Thoracic aorta (tissue), 2 donors: ENCODE results near the gene C17orf50. TPM values are rescaled to one million over a fixed set of nuclear protein-coding genes. Genes with fewer than 3 reads are reported as not detected.

ENCODE experiments used
- ATAC-seq: fragments of 150-250 bp; one replicate; pipeline ENCODE4 v1.8.0; 2017; ENCODE audit warnings: low read depth; ENCODE audit not compliant: insufficient number of reproducible peaks, low FRiP score
- DNase-seq: peaks from one replicate; pipeline ENCODE4 v3.0.0-alpha.2; 2020; ENCODE audit warnings: low spot score
- H3K27ac ChIP-seq, 2 donors: fragments of 200-600 bp; sonication (generic); 1 replicate in 1 of 2; 2 replicates in 1 of 2; pipeline ENCODE4 v1.5.1; 2016; ENCODE audit warnings: mild to moderate bottlenecking in 2 of 2, moderate library complexity in 2 of 2
- H3K27me3 ChIP-seq: fragments of 200-600 bp; sonication (generic); replicated peaks from 2 replicates; pipeline ENCODE4 v1.6.0; 2016; ENCODE audit warnings: mild to moderate bottlenecking; ENCODE audit not compliant: insufficient read depth
- H3K36me3 ChIP-seq: fragments of 200-600 bp; sonication (generic); one replicate; pipeline ENCODE4 v1.5.1; 2016
- H3K4me1 ChIP-seq, 2 donors: fragments of 200-600 bp; sonication (generic); 1 replicate in 1 of 2; 2 replicates in 1 of 2; pipeline versions ENCODE4 v1.5.1 to v1.6.0; 2016; ENCODE audit warnings: low read depth in 2 of 2, mild to moderate bottlenecking in 1 of 2; ENCODE audit not compliant: control insufficient read depth in 1 of 2
- H3K4me3 ChIP-seq: fragments of 200-600 bp; sonication (generic); 2 replicates; pipeline ENCODE4 v1.5.1; 2016; ENCODE audit warnings: mild to moderate bottlenecking
- H3K9me3 ChIP-seq: fragments of 200-600 bp; sonication (generic); 2 replicates; pipeline ENCODE4 v1.5.1; 2016
- total RNA-seq, 2 donors: library from RNA; depleted of rRNA; stranded (reverse); fragments of >200 nt; gene quantifications; one replicate each; pipeline versions ENCODE4 v1.1.0 to v1.2.3, GENCODE V29; 2016
- TF ChIP-seq, protein P1 (sequence below): fragments of 200-600 bp; sonication (generic); IDR thresholded peaks from one replicate; pipeline ENCODE4 v1.5.1; 2019; ENCODE audit warnings: antibody characterized with exemption

C17orf50 gene
- total RNA-seq, 2 donors from 2014 or later = not detected

DNA sequence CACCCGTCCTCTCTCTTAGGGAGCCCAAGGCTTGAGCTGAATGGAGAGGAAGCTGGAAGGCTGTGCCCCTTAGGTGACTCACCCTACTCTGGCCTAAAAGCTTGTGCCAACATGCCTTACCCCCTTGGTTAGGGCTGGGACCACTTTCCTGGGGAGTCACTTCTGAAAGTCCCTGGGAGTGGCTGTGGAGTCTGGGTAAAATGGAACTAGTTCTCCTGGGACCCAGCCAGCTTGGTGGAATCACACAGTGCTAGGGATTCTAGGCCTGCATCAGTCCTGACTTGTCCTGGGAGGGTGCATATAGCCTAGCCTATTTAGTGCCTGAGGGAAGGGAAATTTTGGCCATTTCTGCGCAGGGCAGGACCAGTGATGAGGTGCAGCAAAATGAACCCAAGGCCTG, 24.2 kb downstream of the C17orf50 start:
- peaks cover 13 to 42% of the 10 kb centered on the region in 2 donors for H3K4me1 ChIP-seq
- DNase-seq = no peak
- H3K9me3 ChIP-seq = no peaks in the 10 kb centered on the region

DNA sequence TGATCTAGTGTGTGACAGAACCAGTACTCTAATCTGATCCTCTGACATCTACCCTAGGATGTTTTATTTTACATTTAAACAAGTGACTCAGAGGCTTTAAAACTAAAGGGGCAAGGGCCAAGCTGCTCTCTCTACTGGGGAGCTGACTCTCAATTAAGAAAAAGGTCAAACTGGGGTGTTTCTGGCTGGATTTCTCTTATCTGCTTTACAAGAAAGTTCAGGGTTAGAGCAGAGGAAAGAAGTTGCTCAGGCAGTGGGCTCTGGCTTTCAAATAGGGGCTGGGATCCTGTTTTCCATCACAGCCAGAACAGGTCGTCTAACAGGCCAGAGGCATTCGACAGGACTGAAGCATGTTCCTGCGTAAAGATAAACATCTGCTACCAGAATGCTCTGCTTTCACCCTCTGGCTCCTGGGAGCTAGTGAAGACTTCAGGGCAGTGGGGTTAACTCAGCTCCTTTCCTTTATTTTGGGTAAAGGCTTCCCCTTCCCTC, 26.3 kb downstream of the C17orf50 start:
- H3K27me3 ChIP-seq = no peaks in the 10 kb centered on the region

More for the DNA sequence above, 24.2 kb downstream of the C17orf50 start:
- Histone ChIP-seq H3K27ac (peak overlapping the region in 1 of 2 donors; percentile 0), H3K27me3 (no peaks in the 10 kb centered on the region), H3K36me3 (no peaks in the 10 kb centered on the region), H3K4me3 (no peak overlapping the region)
- ATAC-seq = no peak
- TF ChIP-seq, protein P1, sequence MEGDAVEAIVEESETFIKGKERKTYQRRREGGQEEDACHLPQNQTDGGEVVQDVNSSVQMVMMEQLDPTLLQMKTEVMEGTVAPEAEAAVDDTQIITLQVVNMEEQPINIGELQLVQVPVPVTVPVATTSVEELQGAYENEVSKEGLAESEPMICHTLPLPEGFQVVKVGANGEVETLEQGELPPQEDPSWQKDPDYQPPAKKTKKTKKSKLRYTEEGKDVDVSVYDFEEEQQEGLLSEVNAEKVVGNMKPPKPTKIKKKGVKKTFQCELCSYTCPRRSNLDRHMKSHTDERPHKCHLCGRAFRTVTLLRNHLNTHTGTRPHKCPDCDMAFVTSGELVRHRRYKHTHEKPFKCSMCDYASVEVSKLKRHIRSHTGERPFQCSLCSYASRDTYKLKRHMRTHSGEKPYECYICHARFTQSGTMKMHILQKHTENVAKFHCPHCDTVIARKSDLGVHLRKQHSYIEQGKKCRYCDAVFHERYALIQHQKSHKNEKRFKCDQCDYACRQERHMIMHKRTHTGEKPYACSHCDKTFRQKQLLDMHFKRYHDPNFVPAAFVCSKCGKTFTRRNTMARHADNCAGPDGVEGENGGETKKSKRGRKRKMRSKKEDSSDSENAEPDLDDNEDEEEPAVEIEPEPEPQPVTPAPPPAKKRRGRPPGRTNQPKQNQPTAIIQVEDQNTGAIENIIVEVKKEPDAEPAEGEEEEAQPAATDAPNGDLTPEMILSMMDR = no peak

DNA sequence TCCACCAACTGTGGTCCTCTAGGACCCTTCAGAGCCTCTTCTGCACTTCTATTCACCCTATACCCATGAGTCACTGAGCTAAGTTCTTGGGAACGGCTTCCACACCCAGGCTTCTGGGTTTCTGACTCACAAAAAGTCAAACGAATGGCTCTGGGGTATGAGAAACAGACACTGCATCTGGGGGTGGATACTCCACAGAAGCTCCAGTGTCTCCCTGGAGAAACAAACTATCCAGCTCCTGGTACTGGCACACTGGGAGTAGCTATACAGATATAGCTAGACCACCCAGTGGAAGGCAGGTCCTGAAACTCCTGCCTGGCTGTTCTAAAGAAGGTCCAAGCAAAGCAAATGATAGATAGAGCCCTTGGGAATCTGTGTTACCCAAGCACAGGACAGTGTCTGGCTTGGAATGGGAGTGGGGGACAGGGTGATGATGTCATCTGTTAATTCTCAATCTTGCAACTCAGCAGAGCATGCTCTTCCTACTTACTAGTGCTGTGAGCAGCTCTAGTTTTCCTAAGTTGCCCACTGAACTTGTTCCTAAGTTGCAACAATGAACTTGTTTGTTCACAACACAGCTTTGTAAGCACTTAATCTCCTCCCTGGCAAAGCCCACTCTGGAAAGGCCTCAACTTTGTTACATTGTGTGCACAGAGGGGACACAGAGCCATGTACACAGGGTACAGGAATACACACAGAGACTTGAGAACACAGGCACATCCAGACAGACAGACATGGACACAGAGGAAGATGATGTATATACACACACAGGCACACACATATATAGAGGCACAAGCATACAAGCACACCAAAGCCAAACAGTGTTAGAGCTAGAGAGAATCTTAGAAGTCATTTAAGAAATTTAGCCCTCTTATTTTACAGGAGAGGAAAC, 28.0 kb downstream of the C17orf50 start:
- DNase-seq (no peak), ATAC-seq (peak; percentile 49)
- Histone ChIP-seq H3K4me3 (no peak overlapping the region), H3K27me3 (no peaks in the 10 kb centered on the region), H3K4me1 (peaks cover 7 to 36% of the 10 kb centered on the region in 2 donors), H3K36me3 (no peaks in the 10 kb centered on the region), H3K27ac (peak overlapping the region in 1 of 2 donors; percentile 24), H3K9me3 (no peaks in the 10 kb centered on the region)
- TF ChIP-seq, protein P1 = no peak

More for the DNA sequence above, 26.3 kb downstream of the C17orf50 start:
- no peak for DNase-seq
- TF ChIP-seq, protein P1 = no peak
- Histone ChIP-seq H3K9me3 (no peaks in the 10 kb centered on the region), H3K36me3 (no peaks in the 10 kb centered on the region), H3K27ac (no peak overlapping the region), H3K4me1 (peaks cover 13 to 42% of the 10 kb centered on the region in 2 donors), H3K4me3 (no peak overlapping the region)
- no peak for ATAC-seq

DNA sequence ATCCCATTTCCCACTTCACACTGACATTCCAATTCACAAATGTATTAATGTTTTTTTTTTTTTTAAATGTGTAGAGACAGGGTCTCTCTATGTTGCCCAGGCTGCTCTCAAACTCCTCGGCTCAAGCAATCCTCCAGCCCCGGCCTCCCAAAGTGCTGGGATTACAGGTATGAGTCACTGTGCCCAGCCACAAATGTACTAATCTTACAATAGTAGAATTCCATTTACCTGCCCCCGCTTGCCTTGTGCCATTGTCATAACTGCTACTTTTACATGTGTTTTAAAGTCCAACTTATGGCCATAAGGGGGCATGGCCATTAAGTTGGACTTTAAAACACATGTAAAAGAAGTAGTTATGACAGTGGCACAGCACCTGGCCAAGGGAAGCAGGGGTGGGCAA, 30.2 kb downstream of the C17orf50 start:
- no peaks in the 10 kb centered on the region for H3K36me3 ChIP-seq
- no peak overlapping the region for H3K4me3 ChIP-seq
- no peaks in the 10 kb centered on the region for H3K9me3 ChIP-seq
- H3K4me1 ChIP-seq = peaks cover 2 to 33% of the 10 kb centered on the region in 2 donors
- ATAC-seq (no peak), DNase-seq (no peak)
- H3K27me3 ChIP-seq = no peaks in the 10 kb centered on the region
- no peak overlapping the region for H3K27ac ChIP-seq
- TF ChIP-seq, protein P1 = no peak

DNA sequence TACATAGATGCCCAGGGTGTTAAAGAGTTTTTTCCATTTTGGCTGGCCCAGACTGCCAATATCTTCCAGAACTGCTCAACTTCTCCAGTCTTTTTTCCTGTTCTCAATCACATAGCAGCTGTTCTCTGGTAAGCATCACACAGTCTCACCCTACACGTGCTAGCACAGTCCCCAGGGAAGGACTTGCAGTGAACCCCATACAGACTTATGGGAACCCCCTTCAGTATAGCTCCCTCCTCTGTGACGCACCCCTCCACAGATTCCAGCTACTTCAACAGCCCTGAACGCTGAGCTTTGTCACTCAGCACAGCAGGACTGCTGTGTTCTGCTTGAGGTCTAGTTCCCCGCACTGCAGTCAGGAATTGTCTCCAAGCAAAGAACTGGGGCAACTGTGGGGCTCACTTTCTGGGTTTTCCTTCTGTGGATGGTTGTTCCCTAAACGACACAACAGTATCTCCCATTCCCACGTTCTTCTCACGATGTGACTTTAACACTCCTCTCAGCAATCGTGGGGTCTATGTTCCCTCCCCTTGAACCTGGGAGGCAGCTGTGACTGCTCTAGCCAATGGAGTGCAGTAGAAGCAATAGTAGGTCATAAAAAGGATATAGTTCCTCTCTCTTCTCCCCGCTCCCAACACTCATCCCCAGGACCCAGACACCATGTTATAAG, 31.1 kb downstream of the C17orf50 start:
- Histone ChIP-seq H3K9me3 (no peaks in the 10 kb centered on the region), H3K4me3 (no peak overlapping the region), H3K27ac (no peak overlapping the region), H3K36me3 (no peaks in the 10 kb centered on the region), H3K27me3 (no peaks in the 10 kb centered on the region), H3K4me1 (peaks cover 4 to 40% of the 10 kb centered on the region in 2 donors)
- TF ChIP-seq, protein P1 = no peak
- no peak for ATAC-seq
- DNase-seq = no peak
